Aorta (tissue), 5 donors: ENCODE data around the gene FRMD4A. TPM values are rescaled to one million over a fixed set of nuclear protein-coding genes. Genes with fewer than 3 reads are reported as not detected.

ENCODE experiments used
- ATAC-seq: fragments of 200-7000 bp; cut with Tn5 transposase; one replicate; pipeline ENCODE4 v1.9.1; 2022; ENCODE audit warnings: moderate library complexity; ENCODE audit not compliant: low FRiP score
- DNase-seq, 2 donors: peaks; one replicate each; pipeline ENCODE4 v3.0.0-alpha.2; 2020
- H3K27ac ChIP-seq, 2 donors: one replicate each; pipeline ENCODE4 v1.5.1; 2013; ENCODE audit warnings: low read length in 2 of 2, mild to moderate bottlenecking in 2 of 2, moderate library complexity in 2 of 2, control low read depth in 1 of 2, inconsistent platforms in 1 of 2, low read depth in 1 of 2
- H3K27me3 ChIP-seq, 2 donors: one replicate each; pipeline ENCODE4 v1.6.1; 2013; ENCODE audit warnings: control low read depth in 1 of 2, low read length in 1 of 2, mild to moderate bottlenecking in 1 of 2, moderate library complexity in 1 of 2; ENCODE audit not compliant: insufficient read depth in 2 of 2, control insufficient read depth in 1 of 2
- H3K36me3 ChIP-seq, 2 donors: one replicate each; pipeline ENCODE4 v1.6.1; 2013; ENCODE audit warnings: control low read depth in 1 of 2, low read length in 1 of 2, mild to moderate bottlenecking in 1 of 2; ENCODE audit not compliant: insufficient read depth in 2 of 2, control insufficient read depth in 1 of 2
- H3K4me1 ChIP-seq, 2 donors: one replicate each; pipeline ENCODE4 v1.6.1; 2013; ENCODE audit warnings: low read length in 2 of 2, control low read depth in 1 of 2, mild to moderate bottlenecking in 1 of 2, moderate library complexity in 1 of 2; ENCODE audit not compliant: insufficient read depth in 2 of 2, control insufficient read depth in 1 of 2
- H3K4me3 ChIP-seq, 2 donors: one replicate each; pipeline ENCODE4 v1.5.1; 2013; ENCODE audit warnings: low read length in 2 of 2, control low read depth in 1 of 2, mild to moderate bottlenecking in 1 of 2
- H3K9me3 ChIP-seq: one replicate; pipeline ENCODE4 v1.6.1; 2013; ENCODE audit warnings: mild to moderate bottlenecking, low read length; ENCODE audit not compliant: control insufficient read depth
- WGBS, 2 donors: extraction: QIAGEN DNeasy Blood & Tissue Kit; methylation state at CpG; one replicate each; pipeline ENCODE4 v1.1.7; 2013; 5-methylcytosine and 5-hydroxymethylcytosine counted together
- intact Hi-C, 2 donors: fragments of 100-400 bp; cut with DNase I; formaldehyde crosslinking; loops; one replicate each; pipeline versions ENCODE4 v1.14.2 to v1.15.0; 2022
- polyA plus RNA-seq, 2 donors: library from polyadenylated mRNA; stranded (reverse); fragments of 200-250 nt; gene quantifications; one replicate each; pipeline ENCODE4 v1.2.3, GENCODE V29; 2013
- total RNA-seq, 2 donors: library from RNA; stranded (reverse); fragmentation: NEBNext Ultra II Directional; extraction: Animal tissue kit (Norgen Biotek cat#: 25700); gene quantifications; one replicate each; pipeline ENCODE4 v1.2.1, GENCODE V29; 2021
- donor health status: healthy with polysubstance abuse.
- donor health status: Bipolar disorder and iron deficiency.
- donor health status: DM: no; HTN: no; CAD: no.
- donor health status: DM: no; HTN: no; CAD: no.
- donor health status: DM: yes; HTN: yes; CAD: no.

The FRMD4A gene
- total and polyA plus RNA-seq, 4 donors = 11.4 to 65.6 (median 39.7) TPM

DNA sequence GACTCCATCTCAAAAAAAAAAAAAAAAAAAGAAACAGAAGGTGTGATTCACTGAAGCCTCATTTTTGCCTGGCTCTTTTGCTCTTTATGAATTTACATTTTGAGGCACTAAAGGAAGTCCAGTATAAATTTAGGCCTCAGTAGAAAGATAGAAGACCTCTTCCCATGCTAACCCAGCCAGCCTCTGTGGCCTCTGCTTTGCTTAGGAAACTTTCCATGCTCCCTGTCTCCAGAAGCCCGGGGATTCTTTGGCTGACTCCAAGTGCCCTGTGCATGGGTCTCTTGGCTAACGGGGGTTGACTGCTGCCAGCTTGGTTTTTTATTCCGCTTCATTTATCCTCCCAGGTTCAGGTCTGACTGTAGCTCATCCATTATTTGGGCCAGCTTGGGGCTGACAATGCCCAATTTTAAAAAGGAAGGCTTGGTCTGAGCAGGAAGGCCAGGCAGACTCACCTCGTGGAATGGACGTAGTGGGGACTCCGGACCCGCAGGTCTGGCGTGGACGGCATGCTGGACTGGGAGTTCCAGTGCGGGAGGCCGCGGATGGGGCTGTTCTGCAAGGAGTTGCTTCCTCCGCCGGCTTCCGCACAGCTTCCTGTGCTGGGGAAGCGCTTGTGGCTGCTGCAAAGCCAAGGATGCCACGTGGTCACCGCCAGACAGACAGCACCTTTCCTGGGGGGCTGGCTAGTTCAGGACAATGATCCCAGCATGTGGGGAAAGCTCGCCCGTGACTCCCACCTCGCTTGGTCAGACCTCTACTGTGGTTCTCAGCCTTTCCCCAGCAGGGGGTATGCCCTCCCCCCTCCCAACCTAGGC, 671.6 kb downstream of the FRMD4A start:
- ATAC-seq = no peak
- DNase-seq = peak in 1 of 2 donors; percentile 68
- intact Hi-C loops = no loop called here
- 77 to 81% methylated on average over 21 of the region's 21 CpGs for WGBS, 2 donors
- Histone ChIP-seq H3K36me3 (peaks cover 3 to 5% of the 10 kb centered on the region in 2 donors), H3K4me1 (no peaks in the 10 kb centered on the region), H3K27me3 (no peaks in the 10 kb centered on the region), H3K27ac (no peak overlapping the region), H3K4me3 (no peak overlapping the region), H3K9me3 (no peaks in the 10 kb centered on the region)

DNA sequence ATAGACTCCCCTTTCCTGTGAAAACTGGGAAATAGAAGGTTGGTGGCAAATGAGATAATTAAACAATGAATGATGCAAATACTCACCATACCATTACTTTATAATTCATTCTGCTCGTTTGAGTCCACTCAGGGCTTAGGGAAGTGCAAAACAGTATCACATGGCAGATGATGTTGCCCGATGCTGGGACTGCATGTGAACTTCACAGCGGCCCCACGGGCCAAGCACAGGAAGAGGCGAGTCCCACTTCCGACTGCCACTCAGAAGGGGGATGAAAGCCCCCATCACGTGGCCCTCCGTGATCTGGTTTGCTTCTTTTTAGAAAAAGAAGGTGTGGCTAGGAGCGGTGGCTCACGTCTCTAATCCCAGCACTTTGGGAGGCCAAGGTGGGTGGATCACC, 672.5 kb downstream of the FRMD4A start:
- WGBS, 2 donors = 69 to 70% methylated on average over 10 of the region's 10 CpGs
- DNase-seq (no peak), ATAC-seq (no peak)
- no peaks in the 10 kb centered on the region for H3K9me3 ChIP-seq
- H3K27ac ChIP-seq = no peak overlapping the region
- no peak overlapping the region for H3K4me3 ChIP-seq
- H3K36me3 ChIP-seq = peaks cover 5 to 11% of the 10 kb centered on the region in 2 donors
- no peaks in the 10 kb centered on the region for H3K27me3 ChIP-seq
- intact Hi-C loops = no loop called here
- no peaks in the 10 kb centered on the region for H3K4me1 ChIP-seq

DNA sequence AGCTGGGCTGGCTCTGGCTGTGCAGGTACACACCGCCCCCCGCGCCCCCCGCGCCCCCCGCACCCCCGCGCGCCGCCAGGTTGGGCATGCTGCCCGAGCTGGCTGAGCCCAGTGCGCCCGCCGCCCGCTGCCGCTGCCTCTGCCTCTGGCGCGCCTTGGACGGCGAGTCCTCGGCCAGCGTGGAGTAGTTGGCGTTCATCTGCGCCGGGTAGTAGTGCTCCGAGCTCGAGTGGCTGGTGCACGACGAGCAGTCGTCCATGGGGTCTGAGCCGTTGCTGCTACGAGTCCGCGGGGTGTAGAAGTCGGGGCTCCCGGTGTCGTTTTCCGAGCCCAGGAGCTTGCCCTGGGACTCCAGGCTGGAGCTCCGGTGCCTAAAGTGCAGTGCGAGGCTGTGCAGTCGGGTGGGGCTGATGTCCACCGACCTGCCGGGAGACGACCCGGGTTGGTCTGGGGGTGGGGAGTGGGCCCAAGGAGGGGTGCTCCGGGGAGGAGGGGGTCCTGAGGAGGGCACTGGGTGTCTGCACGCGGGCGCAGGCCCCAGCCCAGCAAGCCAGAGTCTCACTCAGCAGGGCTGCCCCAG, 673.5 kb downstream of the FRMD4A start:
- Histone ChIP-seq H3K36me3 (peaks cover 5 to 11% of the 10 kb centered on the region in 2 donors), H3K9me3 (no peaks in the 10 kb centered on the region), H3K27ac (no peak overlapping the region), H3K4me3 (no peak overlapping the region), H3K27me3 (no peaks in the 10 kb centered on the region), H3K4me1 (no peaks in the 10 kb centered on the region)
- WGBS, 2 donors = 79 to 81% methylated on average over 48 to 49 of the region's 49 CpGs
- no peak for DNase-seq
- no peak for ATAC-seq
- intact Hi-C loops = no loop called here

DNA sequence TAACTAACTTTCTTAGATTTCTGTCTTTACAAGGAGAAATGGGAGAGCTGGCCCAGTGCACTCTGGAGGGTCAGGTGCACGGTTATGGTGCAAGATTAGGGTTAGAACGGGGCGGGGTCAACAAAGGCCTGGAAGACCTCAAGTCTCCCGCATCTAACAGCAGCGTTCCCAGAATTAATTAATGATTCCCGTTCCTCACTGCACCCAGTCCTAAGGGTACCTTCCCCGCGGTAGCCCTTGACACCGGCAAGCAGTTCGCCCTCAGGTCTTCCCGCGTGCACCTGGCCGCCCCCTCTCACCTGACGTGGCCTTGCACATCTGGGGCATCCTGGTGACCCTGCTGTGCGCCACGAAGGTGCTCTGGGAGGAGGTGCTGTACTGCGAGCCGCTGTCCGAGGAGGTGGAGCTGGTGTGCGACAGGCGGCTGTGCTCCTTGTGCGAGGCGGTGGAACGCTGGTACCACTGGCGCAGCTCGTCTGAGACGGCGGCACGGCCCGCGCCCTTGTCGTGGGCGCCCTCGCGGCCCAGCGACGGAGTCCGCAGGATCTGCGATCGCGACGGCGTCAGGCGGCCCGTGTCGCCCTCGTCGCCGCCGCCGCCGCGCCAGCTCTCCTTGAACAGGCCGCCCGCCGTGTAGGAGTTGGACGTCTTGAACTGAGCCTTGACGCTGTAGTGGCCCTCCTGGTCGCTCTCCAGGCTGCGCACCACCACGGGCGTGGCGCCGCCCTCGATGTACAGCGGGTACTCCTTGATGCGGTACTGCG, 674.2 kb downstream of the FRMD4A start:
- no peaks in the 10 kb centered on the region for H3K9me3 ChIP-seq
- H3K36me3 ChIP-seq = peaks cover 5 to 11% of the 10 kb centered on the region in 2 donors
- H3K4me3 ChIP-seq = no peak overlapping the region
- H3K4me1 ChIP-seq = no peaks in the 10 kb centered on the region
- DNase-seq (no peak), ATAC-seq (no peak)
- intact Hi-C loops = no loop called here
- 81 to 84% methylated on average over 63 to 68 of the region's 68 CpGs for WGBS, 2 donors
- no peak overlapping the region for H3K27ac ChIP-seq
- H3K27me3 ChIP-seq = no peaks in the 10 kb centered on the region

DNA sequence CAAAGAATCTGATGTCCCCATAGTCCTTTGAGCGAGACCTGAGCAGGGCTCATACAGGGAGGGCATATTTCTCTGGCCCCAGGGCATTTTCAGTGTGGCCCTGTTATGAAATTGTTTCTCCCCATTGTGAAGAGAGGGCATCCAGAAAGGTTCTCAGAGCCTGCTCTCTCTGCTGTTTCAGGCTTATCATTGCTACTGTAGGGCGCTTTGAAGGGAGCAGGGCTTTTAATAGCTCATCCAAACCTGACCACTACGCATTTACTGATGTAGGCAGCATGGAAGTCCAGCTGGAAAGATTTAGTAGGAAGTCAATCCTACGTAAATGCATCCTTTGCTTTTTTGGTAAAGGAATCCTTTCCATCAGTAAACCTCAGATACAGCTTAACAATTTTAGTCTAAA, 675.9 kb downstream of the FRMD4A start:
- Histone ChIP-seq H3K36me3 (peaks cover 5 to 11% of the 10 kb centered on the region in 2 donors), H3K9me3 (no peaks in the 10 kb centered on the region), H3K27me3 (no peaks in the 10 kb centered on the region), H3K4me3 (no peak overlapping the region), H3K27ac (no peak overlapping the region), H3K4me1 (no peaks in the 10 kb centered on the region)
- no peak for DNase-seq
- ATAC-seq = no peak
- 85 to 90% methylated on average over 4 of the region's 4 CpGs for WGBS, 2 donors
- intact Hi-C loops = no loop called here

DNA sequence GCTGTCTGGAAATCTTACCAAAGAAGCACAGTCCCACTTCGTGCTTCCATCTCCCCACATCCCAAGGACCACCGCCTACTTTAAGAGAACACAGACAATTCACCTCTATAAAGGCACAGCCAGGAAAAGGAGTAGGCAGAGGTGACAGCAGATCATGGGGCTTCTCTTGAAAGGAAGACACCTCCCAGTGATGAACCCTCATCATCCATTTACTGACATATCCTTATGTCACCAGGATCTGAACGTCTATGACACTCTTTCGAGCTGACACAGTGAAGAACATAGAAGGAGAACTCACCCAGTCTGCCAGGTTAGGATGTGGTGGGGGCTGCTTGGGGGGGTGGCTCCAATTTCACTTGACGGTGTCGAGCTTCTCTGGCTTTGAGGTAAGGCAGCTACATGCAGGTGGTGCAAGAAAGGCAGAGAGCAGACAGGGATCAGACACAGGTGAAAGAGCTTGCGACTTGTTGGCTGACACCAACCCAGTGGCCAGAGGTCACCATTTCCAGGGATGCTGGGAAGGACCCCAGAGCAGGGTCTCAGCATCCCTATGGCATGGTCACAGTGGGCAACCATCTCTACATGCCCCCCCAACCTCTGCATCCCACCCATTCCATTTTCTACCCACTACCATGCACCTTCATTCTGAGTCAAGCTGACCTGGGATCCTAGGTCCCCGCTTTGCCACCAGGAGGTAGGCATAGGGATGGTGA, 676.5 kb downstream of the FRMD4A start:
- peaks cover 5 to 11% of the 10 kb centered on the region in 2 donors for H3K36me3 ChIP-seq
- no peak for ATAC-seq
- DNase-seq = no peak
- no peak overlapping the region for H3K27ac ChIP-seq
- no peaks in the 10 kb centered on the region for H3K27me3 ChIP-seq
- WGBS, 2 donors = 87 to 88% methylated on average over 8 of the region's 8 CpGs
- no peaks in the 10 kb centered on the region for H3K9me3 ChIP-seq
- intact Hi-C loops = no loop called here
- H3K4me3 ChIP-seq = no peak overlapping the region
- no peaks in the 10 kb centered on the region for H3K4me1 ChIP-seq

DNA sequence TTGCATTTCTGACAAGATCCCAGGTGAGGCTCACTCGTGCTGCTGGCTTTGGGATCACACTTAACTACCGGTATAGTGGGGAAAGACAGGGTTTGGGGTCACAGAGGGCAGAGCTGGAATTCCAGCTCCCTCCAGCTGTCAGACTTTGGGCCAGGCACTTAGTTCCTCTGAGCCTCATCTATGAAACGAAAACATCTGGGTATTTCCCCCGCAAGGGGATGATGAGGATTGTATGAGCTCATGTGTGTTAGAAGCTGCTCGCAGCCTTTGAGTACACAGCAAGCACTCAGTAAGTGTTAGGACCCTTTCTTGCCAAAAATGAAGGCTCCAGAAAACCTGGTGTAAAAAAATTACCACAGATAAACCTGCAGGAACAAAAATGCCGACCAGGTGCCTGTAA, 677.9 kb downstream of the FRMD4A start:
- DNase-seq = no peak
- Histone ChIP-seq H3K36me3 (peaks cover 5 to 11% of the 10 kb centered on the region in 2 donors), H3K27ac (no peak overlapping the region), H3K4me3 (no peak overlapping the region), H3K9me3 (no peaks in the 10 kb centered on the region), H3K27me3 (no peaks in the 10 kb centered on the region), H3K4me1 (no peaks in the 10 kb centered on the region)
- intact Hi-C loops = no loop called here
- ATAC-seq = no peak
- WGBS, 2 donors = 64 to 66% methylated on average over 6 of the region's 6 CpGs

DNA sequence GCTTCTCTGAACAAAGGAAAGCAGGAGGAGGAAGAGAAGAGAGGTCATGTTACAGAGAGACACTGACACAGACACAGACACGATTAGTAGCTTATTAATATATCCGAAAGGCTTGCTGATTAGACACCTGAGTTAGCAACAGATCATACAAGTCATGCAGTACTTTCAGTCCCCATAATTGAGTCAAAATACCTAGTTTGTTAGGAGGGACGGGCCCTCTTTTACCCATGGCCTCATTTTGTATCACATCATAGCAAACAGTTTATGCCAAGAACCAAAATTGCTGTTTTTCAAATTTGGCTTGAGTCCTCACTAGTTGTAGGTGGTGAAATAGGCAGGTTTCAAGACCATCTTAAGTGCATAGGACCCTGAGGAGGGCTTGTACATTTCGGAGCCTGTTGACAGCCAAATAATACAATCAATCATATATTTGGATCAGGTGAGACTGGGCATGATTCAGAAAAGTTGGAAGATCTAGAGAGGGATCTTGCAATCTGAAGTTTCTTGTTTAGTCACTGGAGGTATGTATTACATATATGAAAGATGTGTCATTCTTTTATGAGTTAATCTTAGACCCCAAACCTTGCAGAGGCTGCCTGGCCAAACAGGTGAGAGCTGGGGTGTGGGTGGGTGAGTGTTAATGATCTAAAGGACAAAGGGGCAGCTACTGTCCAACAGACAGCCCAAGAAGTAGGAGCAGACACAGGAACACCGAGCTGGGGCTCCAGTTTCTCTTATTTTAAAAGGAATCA, 678.6 kb downstream of the FRMD4A start:
- H3K4me1 ChIP-seq = no peaks in the 10 kb centered on the region
- no peak for ATAC-seq
- H3K27me3 ChIP-seq = no peaks in the 10 kb centered on the region
- H3K9me3 ChIP-seq = no peaks in the 10 kb centered on the region
- WGBS, 2 donors = 52 to 56% methylated on average over 5 of the region's 5 CpGs
- no peak overlapping the region for H3K27ac ChIP-seq
- intact Hi-C loops = no loop called here
- H3K4me3 ChIP-seq = no peak overlapping the region
- peaks cover 4 to 11% of the 10 kb centered on the region in 2 donors for H3K36me3 ChIP-seq
- no peak for DNase-seq
